Ishikawa (cell line): Measurements from ENCODE around the gene SYT8.

Experiments used
- CEBPB ChIP-seq: IDR thresholded peaks from 2 replicates; pipeline ENCODE4 v1.6.1; 2012
- CREB1 ChIP-seq: IDR thresholded peaks from 2 replicates; pipeline ENCODE4 v1.6.1; 2012; ENCODE audit warnings: low read depth
- EGR1 ChIP-seq: IDR thresholded peaks from 2 replicates; pipeline ENCODE4 v1.6.1; 2012
- EP300 ChIP-seq: IDR thresholded peaks from 2 replicates; pipeline ENCODE4 v1.6.1; 2012; ENCODE audit warnings: borderline replicate concordance
- FOXM1 ChIP-seq: IDR thresholded peaks from 2 replicates; pipeline ENCODE4 v1.6.1; 2012; ENCODE audit warnings: low read depth, borderline replicate concordance
- MAX ChIP-seq: IDR thresholded peaks from 2 replicates; pipeline ENCODE4 v1.6.1; 2012
- NFIC ChIP-seq: IDR thresholded peaks from 2 replicates; pipeline ENCODE4 v1.6.1; 2012
- RAD21 ChIP-seq: IDR thresholded peaks from 2 replicates; pipeline ENCODE4 v1.6.1; 2012; ENCODE audit warnings: low read depth
- REST ChIP-seq: IDR thresholded peaks from 2 replicates; pipeline ENCODE4 v1.6.1; 2012; ENCODE audit warnings: low read depth, mild to moderate bottlenecking
- TAF1 ChIP-seq: IDR thresholded peaks from 2 replicates; pipeline ENCODE4 v1.6.1; 2012; ENCODE audit warnings: low read depth, mild to moderate bottlenecking
- TCF12 ChIP-seq: IDR thresholded peaks from 2 replicates; pipeline ENCODE4 v1.6.1; 2012; ENCODE audit warnings: low read depth
- TEAD4 ChIP-seq: IDR thresholded peaks from 2 replicates; pipeline ENCODE4 v1.6.1; 2012
- USF1 ChIP-seq: IDR thresholded peaks from 2 replicates; pipeline ENCODE4 v1.6.1; 2012
- YY1 ChIP-seq: IDR thresholded peaks from 2 replicates; pipeline ENCODE4 v1.6.1; 2012; ENCODE audit warnings: low read depth
- ZBTB7A ChIP-seq: IDR thresholded peaks from 2 replicates; pipeline ENCODE4 v1.6.1; 2012; ENCODE audit warnings: low read depth

Gene SYT8

GRCh38 chr11:1834779-1835670 lies at the start of gene SYT8:
Gene SYT8, plus strand, starts transcription at chr11:1834990. Its CDS starts 116 bp downstream, at chr11:1835106.
- TF ChIP-seq YY1: no peak
- TF ChIP-seq NFIC: 0 out of 2 replicates have a peak, but pooled peaks have one; percentile 17
- no peak for TF ChIP-seq REST
- TF ChIP-seq FOXM1: no peak

GRCh38 chr11:1785749-1786413 lies 48.9 kb upstream of the SYT8 start:
- TF ChIP-seq TEAD4 (no peak), REST (no peak), NFIC (no peak), EGR1 (no peak), FOXM1 (no peak), MAX (no peak), YY1 (no peak), TAF1 (no peak), CEBPB (no peak), CREB1 (no peak), RAD21 (no peak), EP300 (no peak), ZBTB7A (no peak), TCF12 (no peak), USF1 (no peak)

- TF ChIP-seq YY1: no peak
- no peak for TF ChIP-seq TCF12
- TF ChIP-seq NFIC: no peak
- no peak for TF ChIP-seq TAF1
- TF ChIP-seq CEBPB: no peak
- no peak for TF ChIP-seq EP300
- TF ChIP-seq REST: no peak
- no peak for TF ChIP-seq EGR1
- no peak for TF ChIP-seq FOXM1
- TF ChIP-seq MAX: no peak
- TF ChIP-seq RAD21: no peak
- no peak for TF ChIP-seq ZBTB7A
- no peak for TF ChIP-seq USF1
- no peak for TF ChIP-seq CREB1
- TF ChIP-seq TEAD4: no peak
Measured at GRCh38 chr11:1786466-1786865, 48.3 kb upstream of the SYT8 start.

- TF ChIP-seq EGR1: no peak
Measured at GRCh38 chr11:1791912-1792311, 42.9 kb upstream of the SYT8 start.
